Stimulated activated CD4-positive, alpha-beta T cell treated with anti-CD3 and anti-CD28 coated beads, TNF-alpha, amount 100 ng/mL, for 48 hours (primary cell): ENCODE data around the gene PIK3R3.
"Not testable (repeated sequence)": the region's sequence is repeated elsewhere in the genome, so short reads cannot be mapped to it uniquely, and the experiment has no call there.

Experiments
- DNase-seq, 3 donors: peaks; one replicate each; pipeline ENCODE4 v3.0.0-alpha.2; 2020; ENCODE audit warnings: low read depth in 3 of 3

Gene PIK3R3

GRCh38 chr1:46065405-46065804 lies 67.0 kb downstream of the PIK3R3 start:
- no peak for DNase-seq

- no peak for DNase-seq
Observed at GRCh38 chr1:46064708-46065107, 67.7 kb downstream of the PIK3R3 start.

GRCh38 chr1:46062651-46063319 lies 69.6 kb downstream of the PIK3R3 start:
- peak; percentile 9 to 31 (median 25) for DNase-seq

GRCh38 chr1:46061146-46061545 lies 71.3 kb downstream of the PIK3R3 start:
- no peak for DNase-seq

- DNase-seq, result no peak
Observed at GRCh38 chr1:46058936-46059335, 73.5 kb downstream of the PIK3R3 start.

- no peak for DNase-seq
Observed at GRCh38 chr1:46057781-46058180, 74.6 kb downstream of the PIK3R3 start.

- DNase-seq, result not testable (repeated sequence)
Observed at GRCh38 chr1:46057215-46057614, 75.2 kb downstream of the PIK3R3 start.

- DNase-seq, result no peak
Observed at GRCh38 chr1:46056325-46056724, 76.1 kb downstream of the PIK3R3 start.

- no peak for DNase-seq
Observed at GRCh38 chr1:46053734-46054133, 78.7 kb downstream of the PIK3R3 start.

- no peak for DNase-seq
Observed at GRCh38 chr1:46044116-46044515, 88.3 kb downstream of the PIK3R3 start.

GRCh38 chr1:46043458-46044017 lies 88.9 kb downstream of the PIK3R3 start:
- no peak for DNase-seq

GRCh38 chr1:46041974-46042373 lies 90.5 kb downstream of the PIK3R3 start:
- DNase-seq, result no peak

GRCh38 chr1:46041551-46041950 lies 90.9 kb downstream of the PIK3R3 start:
- DNase-seq, result no peak

GRCh38 chr1:46039571-46040052 lies 92.8 kb downstream of the PIK3R3 start:
- DNase-seq, result no peak

GRCh38 chr1:46036894-46037839 lies 95.3 kb downstream of the PIK3R3 start:
- DNase-seq, result peak; percentile 65 to 78 (median 77)

- no peak for DNase-seq
Observed at GRCh38 chr1:46034601-46035516, 97.6 kb downstream of the PIK3R3 start.

- DNase-seq, result no peak
Observed at GRCh38 chr1:46030876-46031660, 101.4 kb downstream of the PIK3R3 start.

GRCh38 chr1:46030074-46030870 lies 102.2 kb downstream of the PIK3R3 start:
- DNase-seq, result no peak

- DNase-seq, result no peak
Observed at GRCh38 chr1:46027788-46028573, 104.4 kb downstream of the PIK3R3 start.
